Measurements from ENCODE around the gene RBP7. TPM values are rescaled to one million over a fixed set of nuclear protein-coding genes. Genes with fewer than 3 reads are reported as not detected.

RBP7 gene
- total RNA-seq, 4 donors from 2014 or later: 4.5 to 35.6 (median 17.8) TPM

GRCh38 chr1:10046356-10047085 is 49.5 kb downstream of the RBP7 start:
- Histone ChIP-seq H3K27ac (peak overlapping the region; percentile 43 to 75 (median 70)), H3K27me3 (no peaks in the 10 kb centered on the region), H3K9me3 (no peaks in the 10 kb centered on the region), H3K36me3 (peaks cover 0 to 40% of the 10 kb centered on the region in 2 donors), H3K4me1 (peaks cover 15 to 90% (median 16%) of the 10 kb centered on the region in 3 donors), H3K4me3 (no peak overlapping the region)
- WGBS, 2 donors (ENCODE audit: low coverage in 1 of 2): 54 to 57% methylated on average over 8 of the region's 8 CpGs
- TF ChIP-seq EP300 (IDR thresholded peaks at IDR 0.05): no peak
- no peak for TF ChIP-seq POLR2AphosphoS5 (IDR thresholded peaks at IDR 0.05)
- no peak for TF ChIP-seq POLR2A (IDR thresholded peaks at IDR 0.05)
- TF ChIP-seq CTCF (IDR thresholded peaks at IDR 0.05): no peak
- peak; percentile 67 for ATAC-seq

- no peaks in the 10 kb centered on the region for H3K9me3 ChIP-seq
Measured at GRCh38 chr1:10048601-10049000, 51.6 kb downstream of the RBP7 start.

GRCh38 chr1:10050611-10051010 is 53.6 kb downstream of the RBP7 start:
- Histone ChIP-seq H3K9me3 (no peaks in the 10 kb centered on the region), H3K4me1 (peaks cover 13 to 73% (median 13%) of the 10 kb centered on the region in 3 donors), H3K4me3 (no peak overlapping the region), H3K27me3 (no peaks in the 10 kb centered on the region), H3K36me3 (peaks cover 0 to 28% of the 10 kb centered on the region in 2 donors), H3K27ac (no peak overlapping the region)
- TF ChIP-seq POLR2A (IDR thresholded peaks at IDR 0.05) (no peak), CTCF (IDR thresholded peaks at IDR 0.05) (no peak), EP300 (IDR thresholded peaks at IDR 0.05) (no peak), POLR2AphosphoS5 (IDR thresholded peaks at IDR 0.05) (no peak)
- WGBS, 2 donors (ENCODE audit: low coverage in 1 of 2): 69 to 71% methylated on average over 3 of the region's 3 CpGs
- ATAC-seq: no peak

More at GRCh38 chr1:10048601-10049000, 51.6 kb downstream of the RBP7 start:
- H3K4me3 ChIP-seq: no peak overlapping the region
- no peak overlapping the region for H3K27ac ChIP-seq
- ATAC-seq: no peak
- H3K27me3 ChIP-seq: no peaks in the 10 kb centered on the region
- 96% methylated on average over 3 of the region's 3 CpGs; no CpG with 5 or more reads in 1 of the 2 donors for WGBS, 2 donors (ENCODE audit: low coverage in 1 of 2)
- peaks cover 0 to 36% of the 10 kb centered on the region in 2 donors for H3K36me3 ChIP-seq
- TF ChIP-seq EP300 (IDR thresholded peaks at IDR 0.05) (no peak), POLR2AphosphoS5 (IDR thresholded peaks at IDR 0.05) (no peak), POLR2A (IDR thresholded peaks at IDR 0.05) (no peak), CTCF (IDR thresholded peaks at IDR 0.05) (no peak)
- peaks cover 15 to 80% (median 16%) of the 10 kb centered on the region in 3 donors for H3K4me1 ChIP-seq

GRCh38 chr1:10051656-10052055 is 54.6 kb downstream of the RBP7 start:
- 80% methylated on average over 1 of the region's 1 CpG; no CpG with 5 or more reads in 1 of the 2 donors for WGBS, 2 donors (ENCODE audit: low coverage in 1 of 2)

More at GRCh38 chr1:10051656-10052055, 54.6 kb downstream of the RBP7 start:
- no peak for TF ChIP-seq POLR2A (IDR thresholded peaks at IDR 0.05)
- no peak for TF ChIP-seq EP300 (IDR thresholded peaks at IDR 0.05)
- TF ChIP-seq CTCF (IDR thresholded peaks at IDR 0.05): no peak
- TF ChIP-seq POLR2AphosphoS5 (IDR thresholded peaks at IDR 0.05): no peak
- H3K27ac ChIP-seq: no peak overlapping the region
- no peak for ATAC-seq
- H3K27me3 ChIP-seq: no peaks in the 10 kb centered on the region
- no peak overlapping the region for H3K4me3 ChIP-seq
- peaks cover 0 to 28% of the 10 kb centered on the region in 2 donors for H3K36me3 ChIP-seq
- peaks cover 4 to 73% (median 7%) of the 10 kb centered on the region in 3 donors for H3K4me1 ChIP-seq
- H3K9me3 ChIP-seq: no peaks in the 10 kb centered on the region
